Measurements from ENCODE around the gene PRDM2. TPM values are rescaled to one million over a fixed set of nuclear protein-coding genes. Genes with fewer than 3 reads are reported as not detected.

PRDM2 gene
- total RNA-seq, 1 donor from 2014 or later = 13.9 TPM

DNA sequence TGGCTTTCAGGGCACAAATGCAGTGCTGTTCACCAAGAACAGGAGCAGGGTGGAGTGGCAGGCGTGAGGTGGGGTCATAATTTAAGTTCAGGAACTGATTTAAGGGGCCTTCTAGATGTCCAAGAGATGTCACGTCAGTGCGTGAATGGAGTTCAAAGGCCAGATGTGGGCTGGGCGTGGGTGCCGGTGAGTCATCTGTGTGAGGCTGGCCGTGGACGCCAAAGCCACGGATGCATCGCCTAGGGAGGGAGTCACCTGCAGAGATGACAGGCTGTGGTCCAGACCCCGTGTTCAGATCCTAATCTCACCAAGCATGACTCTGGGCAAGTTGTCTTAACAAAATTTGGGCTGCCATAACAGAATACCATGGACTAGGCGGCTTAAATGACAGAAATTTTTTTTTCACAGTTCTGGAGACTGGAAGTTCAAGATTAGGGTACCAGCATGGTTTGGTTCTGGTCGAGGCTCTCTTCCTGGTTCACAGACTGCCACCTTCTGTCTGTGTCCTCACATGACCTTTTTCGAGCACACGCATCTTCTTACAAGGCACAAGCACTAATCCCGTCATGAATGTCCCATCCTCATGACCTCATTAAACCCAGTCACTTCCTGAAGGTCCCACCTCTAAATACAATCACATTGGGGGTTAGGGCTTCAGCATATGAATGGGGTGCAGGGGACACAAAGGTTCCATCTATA is 109.6 kb downstream of the PRDM2 start:
- no peaks in the 10 kb centered on the region for H3K36me3 ChIP-seq (ENCODE audit: control insufficient read depth, insufficient read depth, low read length)
- TF ChIP-seq, protein P1, sequence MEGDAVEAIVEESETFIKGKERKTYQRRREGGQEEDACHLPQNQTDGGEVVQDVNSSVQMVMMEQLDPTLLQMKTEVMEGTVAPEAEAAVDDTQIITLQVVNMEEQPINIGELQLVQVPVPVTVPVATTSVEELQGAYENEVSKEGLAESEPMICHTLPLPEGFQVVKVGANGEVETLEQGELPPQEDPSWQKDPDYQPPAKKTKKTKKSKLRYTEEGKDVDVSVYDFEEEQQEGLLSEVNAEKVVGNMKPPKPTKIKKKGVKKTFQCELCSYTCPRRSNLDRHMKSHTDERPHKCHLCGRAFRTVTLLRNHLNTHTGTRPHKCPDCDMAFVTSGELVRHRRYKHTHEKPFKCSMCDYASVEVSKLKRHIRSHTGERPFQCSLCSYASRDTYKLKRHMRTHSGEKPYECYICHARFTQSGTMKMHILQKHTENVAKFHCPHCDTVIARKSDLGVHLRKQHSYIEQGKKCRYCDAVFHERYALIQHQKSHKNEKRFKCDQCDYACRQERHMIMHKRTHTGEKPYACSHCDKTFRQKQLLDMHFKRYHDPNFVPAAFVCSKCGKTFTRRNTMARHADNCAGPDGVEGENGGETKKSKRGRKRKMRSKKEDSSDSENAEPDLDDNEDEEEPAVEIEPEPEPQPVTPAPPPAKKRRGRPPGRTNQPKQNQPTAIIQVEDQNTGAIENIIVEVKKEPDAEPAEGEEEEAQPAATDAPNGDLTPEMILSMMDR (IDR thresholded peaks at IDR 0.05; ENCODE audit: insufficient read depth, low read length, poor library complexity, severe bottlenecking) = no peak
- no peak for DNase-seq (ENCODE audit: low read depth)
- H3K27me3 ChIP-seq (ENCODE audit: control insufficient read depth, insufficient read depth, low read length) = no peaks in the 10 kb centered on the region
- H3K4me3 ChIP-seq (ENCODE audit: low read depth, low read length) = no peak overlapping the region

DNA sequence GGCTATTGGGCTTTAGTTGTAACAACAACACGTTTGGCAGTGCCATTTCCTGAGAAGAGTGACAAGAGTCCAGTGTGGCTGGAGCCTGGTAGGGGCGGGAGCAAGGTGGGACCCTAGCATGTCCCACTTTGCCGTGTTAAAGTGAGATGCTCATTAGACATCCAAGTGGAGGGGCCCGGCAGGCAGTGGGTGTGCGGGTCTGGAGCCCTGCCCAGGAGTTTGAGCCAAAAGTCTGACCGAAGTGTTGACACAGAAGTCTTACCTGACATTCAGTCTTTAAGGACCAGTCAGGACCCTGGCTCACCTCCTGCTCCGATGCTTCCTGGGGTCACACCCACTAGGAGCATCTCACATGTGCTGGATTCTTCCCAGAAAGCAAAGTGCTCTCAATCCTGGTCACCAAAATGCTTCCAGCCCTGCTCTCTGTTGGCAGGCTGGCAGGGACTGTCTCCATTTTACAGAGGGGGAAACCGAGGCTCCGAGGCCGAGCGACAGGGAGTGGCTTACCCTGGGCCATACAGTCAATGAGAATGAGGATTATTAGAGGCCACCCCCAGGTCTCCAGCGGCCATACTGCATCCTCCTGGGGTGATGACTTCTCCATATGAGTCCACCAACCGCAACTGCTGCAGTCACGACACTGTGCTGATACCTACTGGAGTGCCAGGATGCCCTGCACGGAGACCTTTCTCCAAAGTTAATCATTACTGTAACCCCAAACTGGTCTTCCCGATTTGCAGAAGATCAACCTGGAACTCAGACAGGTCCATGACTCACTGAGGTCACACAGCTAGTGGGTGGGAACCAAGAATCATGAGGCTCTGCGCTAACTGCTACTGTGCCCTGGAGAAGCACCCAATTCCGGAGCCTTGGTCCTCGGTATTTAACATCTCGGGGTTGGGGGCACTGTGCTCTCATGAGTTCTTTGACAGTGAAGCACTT is 112.7 kb downstream of the PRDM2 start:
- DNase-seq (ENCODE audit: low read depth) = peak; percentile 32
- Histone ChIP-seq H3K27me3 (ENCODE audit: control insufficient read depth, insufficient read depth, low read length) (no peaks in the 10 kb centered on the region), H3K36me3 (ENCODE audit: control insufficient read depth, insufficient read depth, low read length) (no peaks in the 10 kb centered on the region), H3K4me3 (ENCODE audit: low read depth, low read length) (no peak overlapping the region)
- TF ChIP-seq, protein P1 (IDR thresholded peaks at IDR 0.05; ENCODE audit: insufficient read depth, low read length, poor library complexity, severe bottlenecking) = no peak

DNA sequence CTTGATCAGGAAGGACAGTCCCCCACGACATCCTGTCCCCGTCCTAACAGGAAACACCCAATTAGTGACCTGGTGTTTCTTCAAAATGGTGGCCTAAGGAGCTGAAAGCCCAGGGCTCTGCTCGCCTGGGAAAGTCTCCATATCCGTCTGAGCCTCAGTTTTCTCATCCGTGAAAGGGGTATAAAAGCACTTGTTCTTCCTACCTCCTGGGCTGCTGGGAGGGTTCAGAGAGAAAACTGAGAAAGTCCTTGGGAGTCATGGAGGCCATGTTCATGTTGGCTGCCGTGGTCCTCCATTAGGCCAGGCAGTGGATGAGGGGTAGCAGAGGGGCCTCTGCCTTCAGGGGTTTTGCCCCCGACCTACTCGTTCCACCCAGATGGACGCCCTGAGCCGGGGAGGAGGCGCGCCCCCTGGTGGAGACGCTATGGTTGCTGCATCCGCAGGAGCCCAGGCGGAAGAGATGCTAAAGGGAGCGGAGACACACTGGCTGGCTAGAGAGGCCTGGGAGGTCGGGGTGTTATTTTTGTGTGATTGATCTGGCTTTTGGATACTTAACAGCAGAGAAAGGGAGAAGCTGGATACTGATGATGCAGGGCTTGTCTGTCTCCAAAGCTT is 113.5 kb downstream of the PRDM2 start:
- DNase-seq (ENCODE audit: low read depth) = no peak
- Histone ChIP-seq H3K4me3 (ENCODE audit: low read depth, low read length) (no peak overlapping the region), H3K36me3 (ENCODE audit: control insufficient read depth, insufficient read depth, low read length) (no peaks in the 10 kb centered on the region), H3K27me3 (ENCODE audit: control insufficient read depth, insufficient read depth, low read length) (no peaks in the 10 kb centered on the region)
- TF ChIP-seq, protein P1 (IDR thresholded peaks at IDR 0.05; ENCODE audit: insufficient read depth, low read length, poor library complexity, severe bottlenecking) = peak; percentile 63

DNA sequence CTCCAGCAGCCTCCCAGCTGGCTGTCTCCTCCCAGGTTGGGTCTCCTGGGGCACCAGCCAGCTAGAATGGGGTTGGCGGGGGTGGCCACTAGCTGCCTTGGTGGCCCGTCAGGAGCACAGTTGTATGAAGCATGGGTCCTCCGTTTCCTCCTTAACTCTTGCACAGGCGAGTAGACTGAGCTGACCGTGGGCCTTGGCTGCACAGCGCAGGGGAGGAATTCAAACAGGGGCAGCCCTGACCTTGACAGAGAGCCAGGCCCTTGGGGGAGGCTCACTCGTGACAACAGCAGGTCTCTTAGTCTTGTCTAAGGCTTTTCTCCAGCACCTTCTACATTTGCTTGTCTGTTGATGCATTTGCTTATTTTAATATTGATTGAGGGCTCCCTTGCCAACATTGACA is 114.1 kb downstream of the PRDM2 start:
- no peaks in the 10 kb centered on the region for H3K27me3 ChIP-seq (ENCODE audit: control insufficient read depth, insufficient read depth, low read length)
- no peak for DNase-seq (ENCODE audit: low read depth)
- no peak overlapping the region for H3K4me3 ChIP-seq (ENCODE audit: low read depth, low read length)
- TF ChIP-seq, protein P1 (IDR thresholded peaks at IDR 0.05; ENCODE audit: insufficient read depth, low read length, poor library complexity, severe bottlenecking) = no peak
- no peaks in the 10 kb centered on the region for H3K36me3 ChIP-seq (ENCODE audit: control insufficient read depth, insufficient read depth, low read length)

DNA sequence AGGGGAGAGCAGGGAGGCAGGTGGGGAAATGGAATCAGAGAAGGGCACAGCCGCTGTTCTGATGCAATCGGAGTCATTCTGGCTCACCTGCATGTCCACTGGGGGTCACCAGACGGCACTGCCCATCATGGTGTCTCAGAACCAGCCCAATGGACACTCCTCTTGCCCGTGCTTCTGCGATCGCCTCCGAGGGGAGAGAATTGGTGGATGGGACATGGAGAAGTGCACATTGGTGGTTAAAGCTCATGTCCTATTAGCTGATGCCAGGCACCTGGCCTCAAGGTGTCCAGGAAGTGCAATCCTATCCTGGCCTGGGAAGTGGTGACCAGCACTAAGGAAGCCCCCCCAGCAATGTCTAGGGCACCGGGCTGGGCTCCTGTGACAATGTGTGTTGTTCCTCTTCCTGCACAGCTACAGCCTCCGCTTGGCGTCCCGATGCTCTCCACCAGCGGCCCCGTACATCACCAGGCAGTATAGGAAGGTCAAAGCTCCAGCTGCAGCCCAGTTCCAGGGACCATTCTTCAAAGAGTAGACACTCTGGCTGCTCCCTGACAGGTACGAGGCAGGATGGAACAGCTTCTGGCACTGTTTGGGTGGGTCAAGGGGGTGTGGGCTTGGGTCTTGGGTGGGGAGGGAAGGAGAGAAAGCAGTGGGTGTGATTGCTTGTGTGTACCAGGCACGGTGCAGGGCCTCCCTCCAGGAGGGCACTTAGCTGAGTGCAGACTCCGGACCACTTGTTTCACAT is 116.2 kb downstream of the PRDM2 start:
- TF ChIP-seq, protein P1 (IDR thresholded peaks at IDR 0.05; ENCODE audit: insufficient read depth, low read length, poor library complexity, severe bottlenecking) = no peak
- Histone ChIP-seq H3K36me3 (ENCODE audit: control insufficient read depth, insufficient read depth, low read length) (no peaks in the 10 kb centered on the region), H3K4me3 (ENCODE audit: low read depth, low read length) (no peak overlapping the region), H3K27me3 (ENCODE audit: control insufficient read depth, insufficient read depth, low read length) (no peaks in the 10 kb centered on the region)
- no peak for DNase-seq (ENCODE audit: low read depth)
